ENCODE measurements around the gene LRRC19. TPM values are rescaled to one million over a fixed set of nuclear protein-coding genes. Genes with fewer than 3 reads are reported as not detected.

Gene LRRC19, protein sequence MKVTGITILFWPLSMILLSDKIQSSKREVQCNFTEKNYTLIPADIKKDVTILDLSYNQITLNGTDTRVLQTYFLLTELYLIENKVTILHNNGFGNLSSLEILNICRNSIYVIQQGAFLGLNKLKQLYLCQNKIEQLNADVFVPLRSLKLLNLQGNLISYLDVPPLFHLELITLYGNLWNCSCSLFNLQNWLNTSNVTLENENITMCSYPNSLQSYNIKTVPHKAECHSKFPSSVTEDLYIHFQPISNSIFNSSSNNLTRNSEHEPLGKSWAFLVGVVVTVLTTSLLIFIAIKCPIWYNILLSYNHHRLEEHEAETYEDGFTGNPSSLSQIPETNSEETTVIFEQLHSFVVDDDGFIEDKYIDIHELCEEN
- not detected for polyA plus RNA-seq (2013, experiment 1 of 2)
- polyA plus RNA-seq (2013, experiment 2 of 2): not detected

DNA sequence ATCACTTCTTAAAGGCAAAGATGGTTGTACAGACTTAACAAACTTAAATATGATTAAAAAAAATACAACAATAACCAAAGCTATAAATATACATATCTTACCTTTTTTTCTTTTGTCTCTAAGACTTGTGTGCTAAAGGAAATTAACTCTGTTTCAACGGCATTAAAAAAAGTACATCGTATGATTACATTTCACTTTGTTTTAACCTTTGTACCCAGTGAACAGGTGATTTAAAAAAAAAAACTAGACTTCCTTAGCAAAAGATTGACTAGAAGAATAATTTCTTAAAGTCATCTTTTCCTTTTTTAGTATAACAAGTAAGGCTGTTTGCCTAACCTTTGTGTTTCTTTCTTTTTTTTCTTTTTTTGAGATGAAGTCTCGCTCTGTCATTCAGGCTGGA lies at the start of gene LRRC19:
TSS of gene LRRC19 (minus strand) at position 182 of the 400 bp plus-strand sequence. CDS start 5,978 bp downstream, outside the sequence.
- Histone ChIP-seq H3K9me3 (replicated peaks in 1 of 2; ENCODE audit: control insufficient read depth in 2 of 2, insufficient read depth in 1 of 2, low read depth in 1 of 2, low read length in 2 of 2) (no peaks in the 10 kb centered on the region), H3K79me1 (ENCODE audit: low read depth, low read length) (no peaks in the 10 kb centered on the region), H3K14ac (ENCODE audit: low read length) (no peak within 1 kb of the TSS), H4K91ac (ENCODE audit: low read depth, low read length, poor library complexity) (no peak within 1 kb of the TSS), H4K8ac (ENCODE audit: low read depth, low read length) (no peak within 1 kb of the TSS), H3K23ac (ENCODE audit: low read depth, low read length, poor library complexity) (no peak within 1 kb of the TSS), H2BK12ac (ENCODE audit: low read length) (no peak within 1 kb of the TSS), H3K4me3 (ENCODE audit: low read length in 2 of 2) (no peak within 1 kb of the TSS), H3K27ac (replicated peaks; ENCODE audit: low read length) (no peak within 1 kb of the TSS), H3K4ac (ENCODE audit: low read length) (no peak within 1 kb of the TSS), H3K4me1 (ENCODE audit: control insufficient read depth in 2 of 2, insufficient read depth in 1 of 2, low read depth in 1 of 2, low read length in 2 of 2) (no peaks in the 10 kb centered on the region), H3K36me3 (replicated peaks in 1 of 2; ENCODE audit: control insufficient read depth in 2 of 2, insufficient read depth in 2 of 2, low read length in 2 of 2) (peaks cover 0 to 3% of the 10 kb centered on the region in 2 donors), H3K9ac (ENCODE audit: low read depth, low read length, poor library complexity) (no peak within 1 kb of the TSS), H3K27me3 (ENCODE audit: control insufficient read depth in 3 of 3, insufficient read depth in 3 of 3, low read depth in 1 of 3, low read length in 3 of 3) (no peaks in the 10 kb centered on the region), H2BK15ac (ENCODE audit: low read length) (no peak within 1 kb of the TSS), H3K4me2 (ENCODE audit: insufficient read depth, low read length, poor library complexity, severe bottlenecking) (no peak within 1 kb of the TSS), H2BK120ac (ENCODE audit: low read depth, low read length) (no peak within 1 kb of the TSS), H3K18ac (ENCODE audit: low read length) (no peak within 1 kb of the TSS), H2AK5ac (ENCODE audit: low read depth, low read length) (no peak within 1 kb of the TSS), H2AFZ (ENCODE audit: low read length) (no peak within 1 kb of the TSS), H2BK5ac (ENCODE audit: low read length) (no peak within 1 kb of the TSS)
- no CpG with 5 or more reads among the region's 3 CpGs for WGBS, 2 donors (ENCODE audit: extremely low coverage in 2 of 2, insufficient read length in 2 of 2, insufficient replicate concordance in 1 of 2)
- DNase-seq (ENCODE audit: low spot score): no peak

DNA sequence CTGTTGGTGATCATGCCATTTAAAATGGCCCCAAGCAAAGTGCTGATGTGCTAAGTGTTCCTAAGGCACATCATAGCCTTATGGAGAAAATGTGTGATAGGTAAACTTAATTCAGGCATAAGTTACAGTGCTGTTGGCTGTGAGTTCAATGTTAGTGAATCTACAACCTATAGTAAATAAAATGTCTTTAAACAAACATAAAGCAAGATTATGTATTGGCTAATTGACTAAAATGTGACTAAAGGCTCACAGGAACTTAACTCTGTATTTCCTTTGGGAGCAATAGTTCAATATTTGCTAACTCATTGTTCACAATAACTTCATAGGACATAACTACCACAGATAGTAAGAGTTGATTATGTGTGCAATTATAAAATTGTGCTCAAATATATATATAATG lies 49.4 kb upstream of the LRRC19 start:
- no peak overlapping the region for H3K4ac ChIP-seq (ENCODE audit: low read length)
- H2BK120ac ChIP-seq (ENCODE audit: low read depth, low read length): no peak overlapping the region
- no peak overlapping the region for H3K14ac ChIP-seq (ENCODE audit: low read length)
- H2BK15ac ChIP-seq (ENCODE audit: low read length): no peak overlapping the region
- H3K4me2 ChIP-seq (ENCODE audit: insufficient read depth, low read length, poor library complexity, severe bottlenecking): no peak overlapping the region
- H3K23ac ChIP-seq (ENCODE audit: low read depth, low read length, poor library complexity): no peak overlapping the region
- no peak overlapping the region for H2AFZ ChIP-seq (ENCODE audit: low read length)
- H3K27ac ChIP-seq (replicated peaks; ENCODE audit: low read length): no peak overlapping the region
- H2BK5ac ChIP-seq (ENCODE audit: low read length): no peak overlapping the region
- H4K8ac ChIP-seq (ENCODE audit: low read depth, low read length): no peak overlapping the region
- H3K36me3 ChIP-seq (replicated peaks in 1 of 2; ENCODE audit: control insufficient read depth in 2 of 2, insufficient read depth in 2 of 2, low read length in 2 of 2): peaks cover 2 to 40% of the 10 kb centered on the region in 2 donors
- H3K9ac ChIP-seq (ENCODE audit: low read depth, low read length, poor library complexity): no peak overlapping the region
- H3K79me1 ChIP-seq (ENCODE audit: low read depth, low read length): no peaks in the 10 kb centered on the region
- H3K4me1 ChIP-seq (ENCODE audit: control insufficient read depth in 2 of 2, insufficient read depth in 1 of 2, low read depth in 1 of 2, low read length in 2 of 2): no peaks in the 10 kb centered on the region
- H4K91ac ChIP-seq (ENCODE audit: low read depth, low read length, poor library complexity): no peak overlapping the region
- no peak for DNase-seq (ENCODE audit: low spot score)
- H3K4me3 ChIP-seq (ENCODE audit: low read length in 2 of 2): no peak overlapping the region
- no peak overlapping the region for H2AK5ac ChIP-seq (ENCODE audit: low read depth, low read length)
- no peak overlapping the region for H3K18ac ChIP-seq (ENCODE audit: low read length)
- no peak overlapping the region for H2BK12ac ChIP-seq (ENCODE audit: low read length)
- no peaks in the 10 kb centered on the region for H3K27me3 ChIP-seq (ENCODE audit: control insufficient read depth in 3 of 3, insufficient read depth in 3 of 3, low read depth in 1 of 3, low read length in 3 of 3)
- no peaks in the 10 kb centered on the region for H3K9me3 ChIP-seq (replicated peaks in 1 of 2; ENCODE audit: control insufficient read depth in 2 of 2, insufficient read depth in 1 of 2, low read depth in 1 of 2, low read length in 2 of 2)

GRCh38 chr9:27054125-27054524 lies 48.7 kb upstream of the LRRC19 start:
- Histone ChIP-seq H3K36me3 (replicated peaks in 1 of 2; ENCODE audit: control insufficient read depth in 2 of 2, insufficient read depth in 2 of 2, low read length in 2 of 2) (peaks cover 2 to 42% of the 10 kb centered on the region in 2 donors), H2AFZ (ENCODE audit: low read length) (no peak overlapping the region), H3K4ac (ENCODE audit: low read length) (no peak overlapping the region), H3K14ac (ENCODE audit: low read length) (no peak overlapping the region), H3K79me1 (ENCODE audit: low read depth, low read length) (no peaks in the 10 kb centered on the region), H2BK15ac (ENCODE audit: low read length) (no peak overlapping the region), H3K27me3 (ENCODE audit: control insufficient read depth in 3 of 3, insufficient read depth in 3 of 3, low read depth in 1 of 3, low read length in 3 of 3) (no peaks in the 10 kb centered on the region), H3K4me3 (ENCODE audit: low read length in 2 of 2) (no peak overlapping the region), H2BK12ac (ENCODE audit: low read length) (no peak overlapping the region), H3K9ac (ENCODE audit: low read depth, low read length, poor library complexity) (no peak overlapping the region), H4K8ac (ENCODE audit: low read depth, low read length) (no peak overlapping the region), H2BK5ac (ENCODE audit: low read length) (no peak overlapping the region), H3K9me3 (replicated peaks in 1 of 2; ENCODE audit: control insufficient read depth in 2 of 2, insufficient read depth in 1 of 2, low read depth in 1 of 2, low read length in 2 of 2) (no peaks in the 10 kb centered on the region), H2AK5ac (ENCODE audit: low read depth, low read length) (no peak overlapping the region), H3K27ac (replicated peaks; ENCODE audit: low read length) (no peak overlapping the region), H3K4me1 (ENCODE audit: control insufficient read depth in 2 of 2, insufficient read depth in 1 of 2, low read depth in 1 of 2, low read length in 2 of 2) (no peaks in the 10 kb centered on the region), H3K23ac (ENCODE audit: low read depth, low read length, poor library complexity) (no peak overlapping the region), H3K18ac (ENCODE audit: low read length) (no peak overlapping the region), H2BK120ac (ENCODE audit: low read depth, low read length) (no peak overlapping the region), H3K4me2 (ENCODE audit: insufficient read depth, low read length, poor library complexity, severe bottlenecking) (no peak overlapping the region), H4K91ac (ENCODE audit: low read depth, low read length, poor library complexity) (no peak overlapping the region)
- no CpG with 5 or more reads among the region's 1 CpG for WGBS, 2 donors (ENCODE audit: extremely low coverage in 2 of 2, insufficient read length in 2 of 2, insufficient replicate concordance in 1 of 2)
- no peak for DNase-seq (ENCODE audit: low spot score)

GRCh38 chr9:27053369-27054022 lies 48.0 kb upstream of the LRRC19 start:
- Histone ChIP-seq H4K91ac (ENCODE audit: low read depth, low read length, poor library complexity) (no peak overlapping the region), H3K9me3 (replicated peaks in 1 of 2; ENCODE audit: control insufficient read depth in 2 of 2, insufficient read depth in 1 of 2, low read depth in 1 of 2, low read length in 2 of 2) (no peaks in the 10 kb centered on the region), H2BK120ac (ENCODE audit: low read depth, low read length) (no peak overlapping the region), H3K36me3 (replicated peaks in 1 of 2; ENCODE audit: control insufficient read depth in 2 of 2, insufficient read depth in 2 of 2, low read length in 2 of 2) (peaks cover 5 to 42% of the 10 kb centered on the region in 2 donors), H2BK15ac (ENCODE audit: low read length) (no peak overlapping the region), H3K4me1 (ENCODE audit: control insufficient read depth in 2 of 2, insufficient read depth in 1 of 2, low read depth in 1 of 2, low read length in 2 of 2) (no peaks in the 10 kb centered on the region), H3K27ac (replicated peaks; ENCODE audit: low read length) (no peak overlapping the region), H2BK12ac (ENCODE audit: low read length) (no peak overlapping the region), H3K79me1 (ENCODE audit: low read depth, low read length) (no peaks in the 10 kb centered on the region), H2AK5ac (ENCODE audit: low read depth, low read length) (no peak overlapping the region), H2BK5ac (ENCODE audit: low read length) (no peak overlapping the region), H3K14ac (ENCODE audit: low read length) (no peak overlapping the region), H4K8ac (ENCODE audit: low read depth, low read length) (no peak overlapping the region), H3K27me3 (ENCODE audit: control insufficient read depth in 3 of 3, insufficient read depth in 3 of 3, low read depth in 1 of 3, low read length in 3 of 3) (no peaks in the 10 kb centered on the region), H3K4ac (ENCODE audit: low read length) (no peak overlapping the region), H3K4me2 (ENCODE audit: insufficient read depth, low read length, poor library complexity, severe bottlenecking) (no peak overlapping the region), H3K4me3 (ENCODE audit: low read length in 2 of 2) (no peak overlapping the region), H3K23ac (ENCODE audit: low read depth, low read length, poor library complexity) (no peak overlapping the region), H3K18ac (ENCODE audit: low read length) (no peak overlapping the region), H2AFZ (ENCODE audit: low read length) (no peak overlapping the region), H3K9ac (ENCODE audit: low read depth, low read length, poor library complexity) (no peak overlapping the region)
- WGBS, 2 donors (ENCODE audit: extremely low coverage in 2 of 2, insufficient read length in 2 of 2, insufficient replicate concordance in 1 of 2): no CpG with 5 or more reads among the region's 6 CpGs
- DNase-seq (ENCODE audit: low spot score): no peak
